Activated CD8-positive, alpha-beta T cell treated with anti-CD3 and anti-CD28 coated beads, Interleukin-2, amount 10 ng/mL, durations not matched to agents 7 days and 5 days (primary cell): ENCODE results near the gene SCLY. TPM values are rescaled to one million over a fixed set of nuclear protein-coding genes. Genes with fewer than 3 reads are reported as not detected.

ENCODE experiments used
- ATAC-seq: fragments of 150-1000 bp; cut with Tn5 transposase; one replicate; pipeline ENCODE4 v1.10.0; 2021; ENCODE audit warnings: moderate library complexity
- CTCF ChIA-PET: fragments of 350-600 bp; sonication (Branson Sonifier 250); formaldehyde crosslinking; loops from one replicate; lab custom pipeline; 2021; ENCODE audit warnings: antibody characterized with exemption; lab: Charles Lee
- POLR2A ChIA-PET: fragments of 350-600 bp; sonication (Branson Sonifier 250); formaldehyde crosslinking; loops from one replicate; lab custom pipeline; 2021; ENCODE audit warnings: antibody characterized with exemption; lab: Charles Lee
- DNase-seq: peaks from one replicate; pipeline ENCODE4 v3.0.0-alpha.2; 2020
- H3K27ac Mint-ChIP-seq: one replicate; pipeline ENCODE4 v1.8.0; 2021; ENCODE audit warnings: mild to moderate bottlenecking, mixed read lengths
- H3K27me3 Mint-ChIP-seq: one replicate; pipeline ENCODE4 v1.8.0; 2021; ENCODE audit warnings: low read depth, mixed read lengths
- H3K36me3 Mint-ChIP-seq: one replicate; pipeline ENCODE4 v1.8.0; 2021; ENCODE audit warnings: low read depth, mixed read lengths
- H3K4me1 Mint-ChIP-seq: one replicate; pipeline ENCODE4 v1.8.0; 2021; ENCODE audit warnings: low read depth, mixed read lengths
- H3K4me3 Mint-ChIP-seq: one replicate; pipeline ENCODE4 v1.8.0; 2021; ENCODE audit warnings: mild to moderate bottlenecking, mixed read lengths
- H3K9me3 Mint-ChIP-seq: one replicate; pipeline ENCODE4 v1.8.0; 2022; ENCODE audit warnings: mixed read lengths; ENCODE audit not compliant: insufficient read depth
- total RNA-seq, 2 experiments: library from RNA; stranded (reverse); gene quantifications; one replicate each; pipeline ENCODE4 v1.2.3, GENCODE V29; 2021

The SCLY gene
- total RNA-seq, 2 experiments from 2014 or later = 34.1 to 40.4 TPM

DNA sequence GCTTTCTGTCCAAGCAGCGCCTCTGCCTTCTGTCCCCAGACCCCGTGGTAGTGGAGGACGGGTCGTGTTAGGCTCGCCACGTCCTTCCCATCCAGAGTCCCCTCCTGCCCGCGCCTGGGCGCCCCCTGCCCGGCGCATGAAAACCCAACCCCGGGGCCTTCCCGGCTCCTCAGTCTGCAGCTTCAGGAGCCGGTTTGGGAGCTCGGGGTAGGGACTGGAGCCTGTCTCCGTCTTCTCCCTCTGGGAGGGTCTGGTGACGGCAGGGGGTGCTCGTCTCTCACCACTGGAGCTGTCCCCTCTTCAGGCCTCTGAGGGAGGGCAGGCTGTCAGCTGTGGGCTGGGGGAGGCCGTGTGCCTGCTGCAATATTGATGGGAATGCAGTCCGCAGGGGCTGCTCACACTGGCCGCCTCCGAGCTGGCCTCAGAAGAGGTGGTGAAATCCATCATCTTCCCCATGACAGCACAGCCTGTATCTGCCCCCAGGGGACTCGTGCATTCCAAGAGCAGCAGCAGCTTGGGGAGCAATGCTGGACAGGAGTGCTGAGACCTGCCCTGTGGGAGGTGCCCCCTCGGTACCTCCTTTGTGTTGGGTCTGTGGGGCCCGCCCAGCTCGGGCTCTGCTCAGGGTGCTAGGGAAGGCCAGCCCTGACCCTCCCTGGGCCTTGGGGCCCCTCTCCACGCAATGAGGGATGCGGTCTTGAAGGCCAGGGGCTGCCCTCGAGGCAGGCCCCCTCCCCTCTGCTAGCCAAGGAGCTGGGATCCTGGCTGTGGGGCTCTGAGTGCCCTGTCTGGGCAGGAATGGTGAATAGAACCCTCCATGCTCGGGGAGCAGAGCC lies 59.9 kb downstream of the SCLY start:
- Mint-ChIP-seq H3K27me3 (peaks cover 7% of the 10 kb centered on the region), H3K4me1 (no peaks in the 10 kb centered on the region), H3K9me3 (no peaks in the 10 kb centered on the region), H3K27ac (no peak overlapping the region), H3K36me3 (no peaks in the 10 kb centered on the region), H3K4me3 (no peak overlapping the region)
- ChIA-PET POLR2A (no interaction called here), CTCF (no interaction called here)
- no peak for DNase-seq
- no peak for ATAC-seq

DNA sequence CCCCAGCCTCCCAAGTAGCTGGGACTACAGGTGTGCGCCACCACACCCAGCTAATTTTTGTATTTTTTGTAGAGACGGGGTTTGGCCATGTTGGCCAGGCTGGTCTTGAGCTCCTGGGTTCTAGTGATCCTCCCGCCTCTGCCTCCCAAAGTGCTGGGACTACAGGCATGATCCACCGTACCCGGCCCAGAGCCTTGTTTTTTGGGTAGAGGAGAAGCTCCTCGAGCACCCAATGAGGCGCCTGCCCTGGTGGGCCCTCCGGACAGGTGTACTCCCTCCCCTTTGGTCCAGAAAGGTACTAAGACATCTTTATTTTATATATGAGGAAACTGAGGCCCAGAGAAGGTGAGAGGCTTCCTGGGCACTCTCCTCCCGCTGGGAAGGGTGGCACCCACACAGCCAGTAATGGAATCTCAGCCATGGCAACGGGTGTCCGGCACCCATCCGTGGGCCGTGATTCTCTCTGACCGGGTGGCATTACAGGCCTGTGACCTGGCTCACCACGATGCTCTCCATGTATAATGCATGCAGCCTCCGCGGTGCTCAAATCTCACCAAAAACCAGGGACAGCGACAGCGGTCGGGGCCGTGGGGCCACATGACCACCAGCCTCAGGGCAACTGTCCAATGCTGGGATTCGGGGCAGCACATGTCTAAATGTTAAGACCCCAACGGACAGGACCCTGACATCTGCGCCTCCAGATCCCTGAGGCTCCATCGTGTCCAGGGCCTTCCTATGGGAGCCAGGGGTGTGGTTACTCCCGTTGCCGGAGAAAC lies 60.9 kb downstream of the SCLY start:
- no peaks in the 10 kb centered on the region for H3K36me3 Mint-ChIP-seq
- CTCF ChIA-PET = no interaction called here
- H3K27me3 Mint-ChIP-seq = peaks cover 7% of the 10 kb centered on the region
- no peak overlapping the region for H3K27ac Mint-ChIP-seq
- DNase-seq (no peak), ATAC-seq (no peak)
- H3K4me1 Mint-ChIP-seq = no peaks in the 10 kb centered on the region
- no peaks in the 10 kb centered on the region for H3K9me3 Mint-ChIP-seq
- POLR2A ChIA-PET = no interaction called here
- H3K4me3 Mint-ChIP-seq = no peak overlapping the region

DNA sequence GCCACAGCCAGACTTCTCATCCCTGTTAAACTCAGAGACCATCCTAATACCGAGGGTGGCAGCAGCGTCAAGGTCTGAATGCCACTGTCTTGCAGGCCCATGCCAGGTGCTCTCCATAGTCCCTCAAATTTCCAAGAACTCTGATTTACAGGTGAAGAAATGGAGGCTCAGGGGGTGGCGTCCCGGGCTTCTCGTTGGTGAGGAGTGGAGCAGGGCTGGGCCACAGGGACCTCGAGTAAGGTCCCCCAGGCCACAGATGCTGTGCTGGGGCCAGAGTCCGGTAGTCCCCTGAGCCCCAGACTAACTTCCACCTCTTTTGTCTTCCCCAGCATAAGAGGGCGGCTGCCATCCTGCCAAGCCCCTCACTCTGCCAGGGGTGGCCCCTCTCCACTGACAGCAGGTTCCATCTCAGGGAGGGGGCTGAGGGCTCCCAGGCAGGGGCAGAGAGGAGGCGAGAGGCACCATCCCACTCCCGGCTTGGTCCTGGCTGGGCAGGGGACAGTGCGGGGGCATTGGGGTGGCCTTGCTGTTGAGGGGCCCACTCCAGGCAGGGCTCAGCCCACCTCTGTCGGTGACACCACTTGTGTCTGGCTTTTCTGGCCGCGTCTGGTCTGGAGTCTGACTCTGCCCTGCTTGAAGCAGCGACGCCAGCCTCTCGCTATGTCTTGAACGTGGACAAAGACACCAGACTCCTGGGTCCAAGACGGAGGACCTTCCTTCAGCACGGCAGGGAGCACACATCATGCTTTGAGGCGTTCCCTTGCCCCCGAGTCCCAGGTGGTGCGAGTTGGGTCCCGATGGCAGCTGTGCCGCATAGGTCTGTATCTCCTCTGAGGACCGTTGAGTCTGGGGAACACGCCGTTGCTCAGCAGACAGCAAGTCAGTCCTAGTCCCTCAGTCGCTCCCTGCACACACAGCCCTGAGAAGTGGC lies 61.8 kb downstream of the SCLY start:
- ChIA-PET POLR2A (no interaction called here), CTCF (no interaction called here)
- no peaks in the 10 kb centered on the region for H3K36me3 Mint-ChIP-seq
- peaks cover 4% of the 10 kb centered on the region for H3K27me3 Mint-ChIP-seq
- H3K9me3 Mint-ChIP-seq = no peaks in the 10 kb centered on the region
- H3K27ac Mint-ChIP-seq = no peak overlapping the region
- no peak for DNase-seq
- no peak overlapping the region for H3K4me3 Mint-ChIP-seq
- H3K4me1 Mint-ChIP-seq = no peaks in the 10 kb centered on the region
- no peak for ATAC-seq

DNA sequence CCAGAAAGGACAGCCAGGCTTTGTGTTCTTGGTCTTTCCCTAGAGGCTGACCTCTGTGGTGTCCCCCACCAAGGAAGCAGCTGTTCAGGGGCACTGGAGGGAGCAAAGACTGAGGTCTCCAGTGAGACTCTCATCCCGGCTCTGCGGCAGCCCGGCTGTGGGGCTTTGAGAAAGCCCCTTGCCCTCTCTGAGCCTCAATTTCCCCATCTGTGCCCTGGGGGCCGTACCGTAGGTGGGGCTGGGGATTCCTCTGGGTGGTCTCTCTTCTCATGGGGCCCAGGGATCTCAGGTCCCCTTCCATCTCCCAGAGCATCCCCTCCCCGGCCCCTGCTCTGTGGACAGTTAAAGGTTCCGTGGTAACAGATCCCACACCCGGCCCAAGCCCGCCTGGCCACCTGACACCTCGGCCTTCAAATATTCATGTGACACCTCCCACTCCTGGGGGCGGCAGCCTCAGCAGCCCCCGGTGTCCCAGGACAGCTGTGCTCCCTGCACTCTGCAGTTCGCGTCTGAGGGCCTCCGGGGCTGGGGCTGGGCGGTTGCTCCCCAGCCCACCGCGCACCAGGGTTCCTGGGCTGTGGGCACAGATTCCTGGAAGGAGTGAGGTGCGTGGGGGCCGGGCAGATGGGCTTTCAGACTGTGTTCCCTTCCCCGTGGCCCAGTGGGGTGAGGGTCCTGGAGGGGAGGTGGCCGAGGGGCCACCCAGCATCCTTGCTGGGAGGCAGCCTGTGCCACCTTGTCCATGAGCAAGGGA lies 62.6 kb downstream of the SCLY start:
- no peaks in the 10 kb centered on the region for H3K4me1 Mint-ChIP-seq
- no peaks in the 10 kb centered on the region for H3K9me3 Mint-ChIP-seq
- no peaks in the 10 kb centered on the region for H3K27me3 Mint-ChIP-seq
- ATAC-seq = no peak
- no peak for DNase-seq
- POLR2A ChIA-PET = no interaction called here
- no peaks in the 10 kb centered on the region for H3K36me3 Mint-ChIP-seq
- no peak overlapping the region for H3K4me3 Mint-ChIP-seq
- no peak overlapping the region for H3K27ac Mint-ChIP-seq
- CTCF ChIA-PET = no interaction called here

DNA sequence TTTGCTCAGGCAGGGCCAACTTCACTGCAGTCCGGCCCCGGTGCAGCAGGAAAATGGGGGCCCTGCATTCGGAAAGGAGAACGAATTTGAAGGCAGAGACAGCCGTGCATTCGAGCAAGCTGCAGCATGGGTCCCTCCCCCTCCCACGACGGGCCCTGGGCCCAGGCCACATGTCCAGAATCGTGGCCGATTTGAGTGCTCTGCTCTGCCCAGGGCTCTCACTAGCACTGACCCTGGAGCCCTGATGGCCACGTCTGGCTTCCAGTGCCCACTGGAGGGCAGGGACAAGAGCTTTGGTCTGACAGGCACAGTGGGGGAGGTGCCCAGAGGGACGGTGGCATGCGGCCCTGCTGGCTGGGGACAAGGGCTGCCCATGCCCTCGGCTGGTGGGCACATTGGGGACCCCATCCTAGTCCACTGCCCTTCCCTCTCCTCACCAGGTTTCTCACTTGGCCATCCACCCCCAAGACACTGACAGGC lies 63.2 kb downstream of the SCLY start:
- H3K27ac Mint-ChIP-seq = no peak overlapping the region
- ChIA-PET CTCF (no interaction called here), POLR2A (no interaction called here)
- no peaks in the 10 kb centered on the region for H3K27me3 Mint-ChIP-seq
- no peak overlapping the region for H3K4me3 Mint-ChIP-seq
- DNase-seq = no peak
- ATAC-seq = no peak
- H3K4me1 Mint-ChIP-seq = no peaks in the 10 kb centered on the region
- H3K36me3 Mint-ChIP-seq = no peaks in the 10 kb centered on the region
- no peaks in the 10 kb centered on the region for H3K9me3 Mint-ChIP-seq

DNA sequence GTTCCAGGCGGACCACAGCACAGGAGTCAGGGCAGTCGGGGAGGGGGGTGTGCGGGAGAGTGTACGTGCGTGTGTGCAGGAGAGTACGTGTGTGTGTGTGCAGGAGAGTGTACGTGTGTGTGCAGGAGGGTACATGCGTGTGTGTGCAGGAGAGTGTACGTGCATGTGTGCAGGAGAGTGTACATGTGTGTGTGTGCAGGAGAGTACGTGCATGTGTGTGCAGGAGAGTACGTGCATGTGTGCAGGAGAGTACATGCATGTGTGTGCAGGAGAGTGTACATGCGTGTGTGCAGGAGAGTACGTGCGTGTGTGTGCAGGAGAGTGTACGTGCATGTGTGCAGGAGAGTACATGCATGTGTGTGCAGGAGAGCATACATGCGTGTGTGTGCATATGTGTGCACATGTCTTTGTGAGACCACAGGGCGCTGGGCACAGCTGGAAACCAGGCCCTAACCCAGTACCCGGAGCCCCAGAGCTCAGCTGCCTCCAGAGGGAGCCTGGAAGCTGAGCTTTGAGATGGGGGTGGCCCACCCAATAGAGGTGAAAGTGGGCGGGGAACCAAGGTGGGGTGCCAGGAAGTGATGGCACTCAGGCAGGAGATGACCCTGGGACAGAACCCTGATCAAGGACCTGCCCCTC lies 63.8 kb downstream of the SCLY start:
- Mint-ChIP-seq H3K27me3 (no peaks in the 10 kb centered on the region), H3K4me3 (no peak overlapping the region), H3K4me1 (no peaks in the 10 kb centered on the region), H3K9me3 (no peaks in the 10 kb centered on the region), H3K36me3 (no peaks in the 10 kb centered on the region), H3K27ac (no peak overlapping the region)
- ChIA-PET CTCF (no interaction called here), POLR2A (no interaction called here)
- DNase-seq = no peak
- no peak for ATAC-seq

DNA sequence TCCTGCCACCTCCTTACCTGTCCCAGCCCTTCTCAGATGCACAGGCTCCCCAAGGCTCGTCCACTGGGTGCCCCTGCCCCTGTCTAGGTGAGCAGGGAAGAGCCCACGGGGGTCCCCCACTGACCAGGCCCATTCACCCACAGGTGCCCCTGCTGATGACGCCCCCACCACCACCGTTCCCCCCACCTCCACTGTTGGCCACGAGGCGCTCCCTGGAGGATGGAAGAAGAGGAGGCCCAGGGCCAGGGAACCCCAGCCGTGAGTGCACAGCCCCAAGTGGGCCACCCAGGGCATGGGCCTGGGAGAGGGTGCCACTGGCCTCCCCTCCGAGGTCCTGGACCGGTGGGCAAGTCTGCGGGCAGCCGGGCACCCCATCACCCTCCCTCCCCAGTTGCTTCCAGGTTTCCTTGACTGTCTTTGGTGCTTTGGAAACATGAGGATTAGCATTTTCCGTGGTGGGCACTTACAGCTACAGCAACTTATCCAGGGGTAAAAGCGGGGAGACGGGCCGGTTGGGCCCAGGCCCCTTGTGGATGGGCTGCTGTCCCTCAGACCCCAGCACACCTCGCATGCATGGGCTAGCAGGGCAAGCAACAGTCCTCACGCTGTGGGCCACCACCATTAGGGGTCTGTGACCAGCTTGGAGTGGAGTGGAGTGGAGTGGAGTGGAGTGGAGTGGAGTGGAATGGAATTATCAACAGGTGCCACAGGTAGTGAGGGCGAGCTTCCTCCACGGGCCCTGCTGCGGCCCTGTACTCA lies 64.5 kb downstream of the SCLY start:
- Mint-ChIP-seq H3K36me3 (no peaks in the 10 kb centered on the region), H3K4me3 (no peak overlapping the region), H3K27me3 (no peaks in the 10 kb centered on the region), H3K27ac (no peak overlapping the region), H3K4me1 (no peaks in the 10 kb centered on the region), H3K9me3 (no peaks in the 10 kb centered on the region)
- ChIA-PET POLR2A (no interaction called here), CTCF (no interaction called here)
- ATAC-seq (no peak), DNase-seq (no peak)

DNA sequence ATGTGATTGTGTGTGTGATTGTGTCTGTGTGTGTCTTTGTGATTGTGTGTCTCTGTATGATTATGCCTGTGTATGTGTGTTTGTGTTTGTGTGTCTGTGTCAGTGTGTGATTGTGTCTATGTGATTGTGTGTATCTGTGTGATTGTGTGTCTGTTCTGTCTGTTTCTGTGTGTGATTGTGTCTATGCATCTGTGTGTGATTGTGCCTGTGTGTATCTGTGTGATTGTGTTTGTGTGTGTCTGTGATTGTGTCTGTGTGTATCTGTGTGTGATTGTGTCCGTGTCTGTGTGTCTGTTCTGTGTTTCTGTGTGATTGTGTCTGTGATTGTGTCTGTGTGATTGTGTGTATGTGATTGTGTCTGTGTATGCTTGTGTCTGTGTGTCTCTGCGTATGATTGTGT lies 65.5 kb downstream of the SCLY start:
- Mint-ChIP-seq H3K4me1 (no peaks in the 10 kb centered on the region), H3K27ac (no peak overlapping the region), H3K9me3 (no peaks in the 10 kb centered on the region), H3K36me3 (no peaks in the 10 kb centered on the region), H3K4me3 (no peak overlapping the region), H3K27me3 (no peaks in the 10 kb centered on the region)
- ChIA-PET CTCF (no interaction called here), POLR2A (no interaction called here)
- DNase-seq (no peak), ATAC-seq (no peak)

DNA sequence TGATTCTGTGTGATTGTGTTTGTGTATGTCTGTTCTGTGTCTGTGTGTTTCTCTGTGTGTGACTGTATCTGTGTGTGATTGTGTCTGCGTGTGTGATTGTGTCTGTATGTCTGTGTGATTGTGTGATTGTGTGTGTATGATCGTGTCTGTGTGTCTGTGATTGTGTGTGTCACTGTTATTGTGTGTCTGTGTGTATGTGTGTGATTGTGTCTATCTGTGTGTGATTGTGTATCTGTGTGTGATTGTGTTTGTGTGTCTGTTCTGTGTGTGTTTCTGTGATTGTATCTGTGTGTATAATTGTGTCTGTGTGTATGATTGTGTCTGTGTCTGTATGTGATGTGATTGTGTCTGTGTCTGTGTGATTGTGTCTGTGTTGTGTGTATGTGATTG lies 66.0 kb downstream of the SCLY start:
- ATAC-seq (no peak), DNase-seq (no peak)
- POLR2A ChIA-PET = no interaction called here
- H3K4me1 Mint-ChIP-seq = no peaks in the 10 kb centered on the region
- no peaks in the 10 kb centered on the region for H3K36me3 Mint-ChIP-seq
- H3K4me3 Mint-ChIP-seq = no peak overlapping the region
- no peak overlapping the region for H3K27ac Mint-ChIP-seq
- CTCF ChIA-PET = interaction anchor here (0.6 to 1.2 kb wide), 2 partner anchors 13 to 65 kb away, joined by 3 to 4 read pairs; no protein-coding TSS in a partner anchor
- no peaks in the 10 kb centered on the region for H3K27me3 Mint-ChIP-seq
- H3K9me3 Mint-ChIP-seq = no peaks in the 10 kb centered on the region
